PC-3 (cell line): Measurements from ENCODE around the gene TC2N.

Source experiments
- CTCF ChIP-seq: fragments of 300-600 bp; sonication (generic); conservative IDR thresholded peaks from 2 replicates; pipeline ENCODE4 v1.5.1; 2017; ENCODE audit warnings: antibody characterized with exemption, low read depth, mild to moderate bottlenecking, low read length
- EZH2 ChIP-seq: fragments of 300-600 bp; sonication (generic); IDR thresholded peaks from one replicate; pipeline ENCODE4 v1.6.1; 2017; ENCODE audit warnings: antibody characterized with exemption, mild to moderate bottlenecking, low read length; ENCODE audit not compliant: unreplicated experiment
- EZH2phosphoT487 ChIP-seq: fragments of 300-600 bp; sonication (generic); IDR thresholded peaks from 2 replicates; pipeline ENCODE4 v1.6.1; 2018; ENCODE audit warnings: mild to moderate bottlenecking, antibody characterized with exemption, low read length, borderline replicate concordance

DNA sequence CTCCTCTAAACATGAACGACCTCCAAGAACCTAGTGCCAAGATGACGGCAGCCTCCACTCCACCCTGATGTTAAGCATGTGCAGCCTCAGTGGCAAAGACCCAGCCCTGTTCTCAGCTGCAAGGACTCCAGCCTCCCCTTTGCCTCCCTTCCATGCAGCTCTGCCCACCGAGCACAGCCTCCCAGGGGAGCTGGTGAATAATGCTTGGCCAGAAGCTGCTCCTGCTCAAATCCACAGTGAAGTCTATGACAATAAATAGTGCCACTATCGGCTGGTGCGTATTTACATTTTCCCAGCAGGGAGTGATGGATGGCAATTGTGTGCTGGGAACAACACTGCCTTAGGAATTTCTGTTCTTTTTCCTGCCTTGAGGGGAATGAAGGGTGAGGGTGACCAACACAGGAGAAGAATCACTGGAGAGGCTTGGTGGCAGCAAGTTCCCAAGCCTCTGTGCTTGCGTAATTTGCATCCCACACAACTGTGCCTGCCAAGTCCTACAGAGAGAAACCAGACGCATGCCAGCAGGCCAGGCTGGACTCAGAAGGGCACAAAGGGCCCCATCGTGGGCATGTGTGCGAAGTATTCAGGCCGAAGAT is 29.9 kb upstream of the TC2N start:
- no peak for TF ChIP-seq CTCF
- no peak for TF ChIP-seq EZH2
- TF ChIP-seq EZH2phosphoT487: no peak
